GM12874 (cell line): ENCODE measurements around the gene URGCP.

ENCODE experiments used
- CTCF ChIP-seq: IDR thresholded peaks from 2 replicates; pipeline ENCODE4 v1.5.1; 2011; ENCODE audit warnings: low read depth, mild to moderate bottlenecking, control low read depth, low read length, moderate library complexity; ENCODE audit not compliant: insufficient read depth

Gene URGCP

GRCh38 chr7:43905956-43906330, 453 bp downstream of the URGCP start:
- TF ChIP-seq CTCF = no peak

GRCh38 chr7:43905209-43905946, 1.0 kb downstream of the URGCP start:
- TF ChIP-seq CTCF = no peak

- no peak for TF ChIP-seq CTCF
Observed at GRCh38 chr7:43904533-43905208, 1.7 kb downstream of the URGCP start.

- TF ChIP-seq CTCF = no peak
Observed at GRCh38 chr7:43902542-43903054, 3.8 kb downstream of the URGCP start.

GRCh38 chr7:43895847-43896415, 10.5 kb downstream of the URGCP start:
- TF ChIP-seq CTCF = no peak

- no peak for TF ChIP-seq CTCF
Observed at GRCh38 chr7:43891069-43891955, 15.1 kb downstream of the URGCP start.
